Keratinocyte (primary cell): ENCODE measurements around the gene EIF2AK2. TPM values are rescaled to one million over a fixed set of nuclear protein-coding genes. Genes with fewer than 3 reads are reported as not detected.

Source experiments
- DNase-seq: peaks from one replicate; pipeline ENCODE4 v3.0.0-alpha.2; 2011; ENCODE audit warnings: low read depth, missing footprints, low spot score
- FAIRE-seq: peaks from 2 replicates; lab custom pipeline; 2011; peaks lifted over from hg19 to GRCh38; lab: Jason Lieb, UNC
- H2AFZ ChIP-seq: 2 replicates; pipeline ENCODE4 v1.6.0; 2012; ENCODE audit warnings: low read length, control low read depth, inconsistent platforms; ENCODE audit not compliant: control insufficient read depth
- H3K27ac ChIP-seq: 2 replicates; pipeline ENCODE4 v1.5.1; 2011; ENCODE audit warnings: low read length; ENCODE audit not compliant: control insufficient read depth, insufficient read depth
- H3K27me3 ChIP-seq: 3 replicates; pipeline ENCODE4 v1.6.0; 2011; ENCODE audit warnings: low read length; ENCODE audit not compliant: control insufficient read depth, insufficient read depth; ENCODE audit errors: extremely low read depth
- H3K36me3 ChIP-seq, 2 experiments: 2 replicates in 1 of 2; 3 replicates in 1 of 2; pipeline ENCODE4 v1.5.1; 2011; ENCODE audit warnings: low read length in 2 of 2, mild to moderate bottlenecking in 1 of 2; ENCODE audit not compliant: control insufficient read depth in 2 of 2, insufficient read depth in 2 of 2; ENCODE audit errors: extremely low read depth in 1 of 2
- H3K4me1 ChIP-seq: 3 replicates; pipeline ENCODE4 v1.5.1; 2011; ENCODE audit warnings: low read length; ENCODE audit not compliant: control insufficient read depth, insufficient read depth; ENCODE audit errors: extremely low read depth
- H3K4me2 ChIP-seq: 3 replicates; pipeline ENCODE4 v1.6.0; 2011; ENCODE audit warnings: low read depth, low read length; ENCODE audit not compliant: control insufficient read depth, insufficient read depth; ENCODE audit errors: extremely low read depth
- H3K4me3 ChIP-seq, 3 experiments: fragments of 200-600 bp in 1 of 3; sonication (generic) in 1 of 3; 2 replicates in 2 of 3; 3 replicates in 1 of 3; pipeline ENCODE4 v1.5.1; 2011 to 2016; ENCODE audit warnings: low read length in 3 of 3, mild to moderate bottlenecking in 3 of 3, control low read depth in 2 of 3, inconsistent platforms in 1 of 3, low read depth in 1 of 3, mixed read lengths in 1 of 3, mixed run types in 1 of 3, moderate library complexity in 1 of 3; ENCODE audit not compliant: control insufficient read depth in 2 of 3, insufficient read depth in 2 of 3; ENCODE audit errors: extremely low read depth in 1 of 3
- H3K79me2 ChIP-seq: 2 replicates; pipeline ENCODE4 v1.6.0; 2012; ENCODE audit warnings: low read length; ENCODE audit not compliant: control insufficient read depth, insufficient read depth
- H3K9ac ChIP-seq: 3 replicates; pipeline ENCODE4 v1.6.0; 2011; ENCODE audit warnings: low read length; ENCODE audit not compliant: control insufficient read depth, insufficient read depth; ENCODE audit errors: extremely low read depth
- H3K9me1 ChIP-seq: 3 replicates; pipeline ENCODE4 v1.6.0; 2011; ENCODE audit warnings: low read length; ENCODE audit not compliant: control insufficient read depth, insufficient read depth; ENCODE audit errors: extremely low read depth
- H3K9me3 ChIP-seq: 2 replicates; pipeline ENCODE4 v1.5.1; 2012; ENCODE audit warnings: low read depth, low read length; ENCODE audit not compliant: control insufficient read depth
- H4K20me1 ChIP-seq: 3 replicates; pipeline ENCODE4 v1.6.0; 2011; ENCODE audit warnings: low read length; ENCODE audit not compliant: control insufficient read depth, insufficient read depth; ENCODE audit errors: extremely low read depth
- CTCF ChIP-seq, 3 experiments: IDR thresholded peaks in 1 of 3; conservative IDR thresholded peaks in 1 of 3; optimal IDR thresholded peaks in 1 of 3; 2 replicates in 2 of 3; 3 replicates in 1 of 3; pipeline versions ENCODE3 to v1.5.1; 2011; ENCODE audit warnings: low read length in 3 of 3, mild to moderate bottlenecking in 3 of 3, moderate library complexity in 2 of 3, control low read depth in 1 of 3, inconsistent platforms in 1 of 3; ENCODE audit not compliant: insufficient read depth in 2 of 3; ENCODE audit errors: extremely low read depth in 1 of 3
- EZH2 ChIP-seq: IDR thresholded peaks from one replicate; pipeline ENCODE4 v1.6.1; 2012; ENCODE audit warnings: inconsistent platforms, mild to moderate bottlenecking, low read length, moderate library complexity
- dilution Hi-C: fragments of 300-500 bp; cut with MboI; formaldehyde crosslinking; loops from one replicate; pipeline ENCODE4 v1.7.0; 2020; ENCODE audit warnings: low sequenced_read_pairs; ENCODE audit not compliant: extremely low pct_ligation_motif_present
- polyA plus RNA-seq, 5 experiments: library from polyadenylated mRNA; depleted of rRNA in 3 of 5; stranded (reverse) in 3 of 5; stranded (forward) in 1 of 5; unstranded in 1 of 5; fragments of >200 nt; gene quantifications; 1 replicate in 1 of 5; 2 replicates in 3 of 5; 3 replicates in 1 of 5; pipeline versions ENCODE4 v1.2.1 to v1.2.3, GENCODE V29; 2011 to 2012; ENCODE audit warnings: missing spikeins in 2 of 5, low read depth in 1 of 5, low replicate concordance in 1 of 5

EIF2AK2 gene
- polyA plus RNA-seq, 1 donor (not counting 4 experiments of a cell fraction or from before 2014, with no cell fraction given) = 54.6 TPM

- FAIRE-seq (no peak), DNase-seq (no peak)
- dilution Hi-C loops = no loop called here
- no peaks in the 10 kb centered on the region for H3K27me3 ChIP-seq
- H3K9ac ChIP-seq = no peak overlapping the region
- peaks cover 4% of the 10 kb centered on the region for H3K9me3 ChIP-seq
- no peaks in the 10 kb centered on the region for H3K4me1 ChIP-seq
- no peak for TF ChIP-seq CTCF (optimal IDR thresholded peaks at IDR 0.05 in 1 of 3, IDR thresholded peaks at IDR 0.05 in 1 of 3, conservative IDR thresholded peaks at IDR 0.05 in 1 of 3; ENCODE audit: extremely low read depth in 1 of 3, insufficient read depth in 2 of 3, low read length in 3 of 3)
- TF ChIP-seq EZH2 = no peak
- peaks cover 10 to 14% of the 10 kb centered on the region in 2 experiments for H3K36me3 ChIP-seq
- no peak overlapping the region for H2AFZ ChIP-seq
- H3K79me2 ChIP-seq = peaks cover 56% of the 10 kb centered on the region
- no peaks in the 10 kb centered on the region for H3K9me1 ChIP-seq
- H3K27ac ChIP-seq = no peak overlapping the region
- no peaks in the 10 kb centered on the region for H4K20me1 ChIP-seq
- no peak overlapping the region for H3K4me2 ChIP-seq
- no peak overlapping the region for H3K4me3 ChIP-seq
Measured at GRCh38 chr2:37203708-37204107, 46.9 kb upstream of the EIF2AK2 start.

GRCh38 chr2:37201766-37202165, 45.0 kb upstream of the EIF2AK2 start:
- H3K36me3 ChIP-seq = peaks cover 10 to 14% of the 10 kb centered on the region in 2 experiments
- H3K9me1 ChIP-seq = no peaks in the 10 kb centered on the region
- H4K20me1 ChIP-seq = no peaks in the 10 kb centered on the region
- no peak overlapping the region for H2AFZ ChIP-seq
- DNase-seq = no peak
- peaks cover 7% of the 10 kb centered on the region for H3K4me1 ChIP-seq
- H3K9ac ChIP-seq = no peak overlapping the region
- dilution Hi-C loops = no loop called here
- no peak overlapping the region for H3K27ac ChIP-seq
- H3K4me3 ChIP-seq = no peak overlapping the region
- H3K4me2 ChIP-seq = no peak overlapping the region
- H3K9me3 ChIP-seq = peaks cover 4% of the 10 kb centered on the region
- TF ChIP-seq EZH2 (no peak), CTCF (optimal IDR thresholded peaks at IDR 0.05 in 1 of 3, IDR thresholded peaks at IDR 0.05 in 1 of 3, conservative IDR thresholded peaks at IDR 0.05 in 1 of 3; ENCODE audit: extremely low read depth in 1 of 3, insufficient read depth in 2 of 3, low read length in 3 of 3) (no peak)
- H3K27me3 ChIP-seq = no peaks in the 10 kb centered on the region
- H3K79me2 ChIP-seq = peaks cover 56% of the 10 kb centered on the region
- FAIRE-seq = no peak
